Endothelial cell of umbilical vein (primary cell): ENCODE measurements around the gene PRRC2B. TPM values are rescaled to one million over a fixed set of nuclear protein-coding genes. Genes with fewer than 3 reads are reported as not detected.

ENCODE experiments used
- BruUV-seq: library from RNA; stranded (reverse); fragments of 400-500 nt; replicated peaks from 2 replicates; lab custom pipeline; 2021; lab: Mats Ljungman, UMichigan
- CTCF ChIA-PET: fragments of 300-600, 350-600 bp; sonication (Branson Sonifier 250); formaldehyde crosslinking; loops from one replicate; lab custom pipeline; 2021; ENCODE audit warnings: antibody characterized with exemption, inconsistent platforms; lab: Charles Lee
- POLR2A ChIA-PET: fragments of 300-600, 350-600 bp; sonication (Branson Sonifier 250); formaldehyde crosslinking; loops from one replicate; lab custom pipeline; 2021; ENCODE audit warnings: antibody characterized with exemption, inconsistent platforms; lab: Charles Lee
- DNase-seq: peaks from one replicate; pipeline ENCODE4 v3.0.0-alpha.2; 2011; ENCODE audit warnings: low read depth, low spot score
- FAIRE-seq: peaks from 2 replicates; lab custom pipeline; 2011; peaks lifted over from hg19 to GRCh38; lab: Jason Lieb, UNC
- H2AFZ ChIP-seq: 2 replicates; pipeline ENCODE4 v1.6.0; 2012; ENCODE audit warnings: low read depth, low read length, control low read depth, inconsistent platforms
- H3K27ac ChIP-seq: 2 replicates; pipeline ENCODE4 v1.5.1; 2011; ENCODE audit warnings: low read depth, mild to moderate bottlenecking, control low read depth, low read length, moderate library complexity; ENCODE audit not compliant: insufficient read depth
- H3K27me3 ChIP-seq, 2 experiments: 2 replicates each; pipeline versions ENCODE4 v1.6.0 to v1.6.1; 2011; ENCODE audit warnings: low read length in 2 of 2, mixed read lengths in 1 of 2; ENCODE audit not compliant: control insufficient read depth in 2 of 2, insufficient read depth in 2 of 2
- H3K36me3 ChIP-seq, 2 experiments: 2 replicates in 1 of 2; 3 replicates in 1 of 2; pipeline ENCODE4 v1.5.1; 2011; ENCODE audit warnings: low read length in 2 of 2, mild to moderate bottlenecking in 1 of 2, moderate library complexity in 1 of 2; ENCODE audit not compliant: control insufficient read depth in 2 of 2, insufficient read depth in 2 of 2; ENCODE audit errors: extremely low read depth in 1 of 2
- H3K4me1 ChIP-seq: 3 replicates; pipeline ENCODE4 v1.5.1; 2011; ENCODE audit warnings: mild to moderate bottlenecking, low read length; ENCODE audit not compliant: control insufficient read depth, insufficient read depth; ENCODE audit errors: extremely low read depth
- H3K4me2 ChIP-seq: 2 replicates; pipeline ENCODE4 v1.6.1; 2011; ENCODE audit warnings: low read length, control low read depth, mixed read lengths; ENCODE audit not compliant: insufficient read depth
- H3K4me3 ChIP-seq, 3 experiments: fragments of 200-600 bp in 1 of 3; sonication (generic), shearing (Covaris generic) in 1 of 3; replicated peaks in 1 of 3; 2 replicates each; pipeline ENCODE4 v1.5.1; 2011 to 2016; ENCODE audit warnings: control low read depth in 3 of 3, low read length in 3 of 3, mild to moderate bottlenecking in 2 of 3, inconsistent platforms in 1 of 3, low read depth in 1 of 3, moderate library complexity in 1 of 3; ENCODE audit not compliant: insufficient read depth in 1 of 3
- H3K79me2 ChIP-seq: 2 replicates; pipeline ENCODE4 v1.6.0; 2012; ENCODE audit warnings: low read length, inconsistent platforms; ENCODE audit not compliant: control insufficient read depth, insufficient read depth
- H3K9ac ChIP-seq: replicated peaks from 2 replicates; pipeline ENCODE3; 2011; ENCODE audit warnings: low read length, control low read depth; ENCODE audit not compliant: insufficient read depth; ENCODE audit errors: extremely low read depth
- H3K9me1 ChIP-seq: replicated peaks from 3 replicates; pipeline ENCODE4 v1.6.0; 2011; ENCODE audit warnings: mild to moderate bottlenecking, low read length; ENCODE audit not compliant: control insufficient read depth, insufficient read depth; ENCODE audit errors: extremely low read depth
- H3K9me3 ChIP-seq: replicated peaks from 2 replicates; pipeline ENCODE4 v1.5.1; 2012; ENCODE audit warnings: low read length, inconsistent platforms; ENCODE audit not compliant: control insufficient read depth, insufficient read depth
- H4K20me1 ChIP-seq: replicated peaks from 2 replicates; pipeline ENCODE3; 2011; ENCODE audit warnings: mild to moderate bottlenecking, low read length; ENCODE audit not compliant: control insufficient read depth, insufficient read depth; ENCODE audit errors: extremely low read depth
- EZH2 ChIP-seq: IDR thresholded peaks from 2 replicates; pipeline ENCODE4 v1.6.1; 2012; ENCODE audit warnings: borderline replicate concordance, low read depth, mild to moderate bottlenecking, moderate library complexity, low read length, inconsistent platforms; ENCODE audit not compliant: severe bottlenecking
- FOS ChIP-seq: IDR thresholded peaks from 2 replicates; pipeline ENCODE4 v1.6.1; 2011; ENCODE audit warnings: mild to moderate bottlenecking, low read length, moderate library complexity, borderline replicate concordance; ENCODE audit not compliant: insufficient read depth
- GATA2 ChIP-seq: IDR thresholded peaks from 2 replicates; pipeline ENCODE4 v1.7.0; 2011; ENCODE audit warnings: low read depth, mild to moderate bottlenecking, moderate library complexity, mixed read lengths, low read length; ENCODE audit not compliant: insufficient read length, insufficient read depth
- JUN ChIP-seq: IDR thresholded peaks from 2 replicates; pipeline ENCODE4 v1.6.1; 2011; ENCODE audit warnings: borderline replicate concordance, low read depth; ENCODE audit not compliant: insufficient read length, insufficient read depth
- MAX ChIP-seq: IDR thresholded peaks from 2 replicates; pipeline ENCODE4 v1.6.1; 2011; ENCODE audit not compliant: insufficient read depth, insufficient read length
- MYC ChIP-seq: IDR thresholded peaks from one replicate; pipeline ENCODE4 v1.6.1; 2011; ENCODE audit warnings: mild to moderate bottlenecking, low read depth, low read length
- POLR2A ChIP-seq: IDR thresholded peaks from 2 replicates; pipeline ENCODE4 v1.6.1; 2012; ENCODE audit warnings: low read depth, mild to moderate bottlenecking, control low read depth, low read length
- POLR2AphosphoS5 ChIP-seq: IDR thresholded peaks from 2 replicates; pipeline ENCODE4 v1.6.1; 2012; ENCODE audit warnings: low read depth, mild to moderate bottlenecking, control low read depth, low read length, moderate library complexity; ENCODE audit not compliant: insufficient read depth
- dilution Hi-C: fragments of 300-500 bp; cut with MboI; formaldehyde crosslinking; loops from one replicate; pipeline ENCODE4 v1.15.0; 2019; ENCODE audit warnings: low sequenced_read_pairs; ENCODE audit not compliant: extremely low pct_ligation_motif_present
- intact Hi-C: fragments of 100-400 bp; cut with micrococcal nuclease; formaldehyde crosslinking; loops from one replicate; pipeline ENCODE4 v1.10.0; 2022
- polyA plus RNA-seq, 4 experiments: library from polyadenylated mRNA; depleted of rRNA in 3 of 4; stranded (reverse) in 3 of 4; unstranded in 1 of 4; fragments of >200 nt; gene quantifications; 2 replicates each; pipeline versions ENCODE4 v1.2.1 to v1.2.3, GENCODE V29; 2011 to 2012; ENCODE audit warnings: missing spikeins in 1 of 4
- total RNA-seq: library from RNA; stranded (reverse); gene quantifications from 2 replicates; pipeline ENCODE4 v1.2.3, GENCODE V29; 2021
- TF ChIP-seq, protein P1 (sequence below), 2 donors: IDR thresholded peaks; 1 replicate in 1 of 2; 2 replicates in 1 of 2; pipeline ENCODE4 v1.5.1; 2011; ENCODE audit warnings: low read length in 2 of 2, mild to moderate bottlenecking in 2 of 2, moderate library complexity in 2 of 2, control low read depth in 1 of 2, inconsistent platforms in 1 of 2, low read depth in 1 of 2; ENCODE audit not compliant: insufficient read depth in 1 of 2; ENCODE audit errors: extremely low read depth in 1 of 2

The PRRC2B gene
- total and polyA plus RNA-seq, 2 donors (not counting 3 experiments of a cell fraction or from before 2014, with no cell fraction given) = 35.6 to 256 TPM

DNA sequence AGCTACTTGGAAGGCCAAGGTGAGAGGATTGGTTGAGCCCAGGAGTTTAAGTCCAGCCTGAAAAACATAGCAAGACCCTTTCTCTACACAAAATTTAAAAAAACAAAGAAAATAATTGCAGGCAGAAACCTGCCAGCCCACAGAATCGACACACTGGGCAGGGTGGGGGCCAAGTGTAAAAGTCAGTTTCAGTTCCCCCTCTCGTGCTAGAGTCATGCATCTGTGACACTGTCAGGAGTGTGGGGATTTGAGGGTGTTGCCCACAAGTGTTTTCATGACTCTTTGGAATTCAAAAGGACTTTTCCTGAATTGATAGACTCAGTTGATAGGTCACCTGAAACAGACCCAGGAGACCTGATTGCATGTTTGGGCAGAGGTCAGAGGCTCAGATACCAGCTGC is 47.6 kb downstream of the PRRC2B start:
- DNase-seq = no peak
- H3K79me2 ChIP-seq = peaks cover 60% of the 10 kb centered on the region
- H3K27ac ChIP-seq = no peak overlapping the region
- intact Hi-C loops (no loop called here), dilution Hi-C loops (no loop called here)
- POLR2A ChIA-PET = no interaction called here
- no peak overlapping the region for H3K4me2 ChIP-seq
- no peak overlapping the region for H3K9ac ChIP-seq
- no peaks in the 10 kb centered on the region for H3K9me1 ChIP-seq
- H4K20me1 ChIP-seq = peaks cover 13% of the 10 kb centered on the region
- H3K4me3 ChIP-seq = no peak overlapping the region
- H2AFZ ChIP-seq = no peak overlapping the region
- FAIRE-seq = no peak
- no peaks in the 10 kb centered on the region for H3K9me3 ChIP-seq
- H3K4me1 ChIP-seq = peaks cover 5% of the 10 kb centered on the region
- H3K36me3 ChIP-seq = peaks cover 49 to 69% of the 10 kb centered on the region in 2 experiments
- no peaks in the 10 kb centered on the region for H3K27me3 ChIP-seq
- CTCF ChIA-PET = no interaction called here
- BruUV-seq = no TSS peak
- TF ChIP-seq, protein P1, sequence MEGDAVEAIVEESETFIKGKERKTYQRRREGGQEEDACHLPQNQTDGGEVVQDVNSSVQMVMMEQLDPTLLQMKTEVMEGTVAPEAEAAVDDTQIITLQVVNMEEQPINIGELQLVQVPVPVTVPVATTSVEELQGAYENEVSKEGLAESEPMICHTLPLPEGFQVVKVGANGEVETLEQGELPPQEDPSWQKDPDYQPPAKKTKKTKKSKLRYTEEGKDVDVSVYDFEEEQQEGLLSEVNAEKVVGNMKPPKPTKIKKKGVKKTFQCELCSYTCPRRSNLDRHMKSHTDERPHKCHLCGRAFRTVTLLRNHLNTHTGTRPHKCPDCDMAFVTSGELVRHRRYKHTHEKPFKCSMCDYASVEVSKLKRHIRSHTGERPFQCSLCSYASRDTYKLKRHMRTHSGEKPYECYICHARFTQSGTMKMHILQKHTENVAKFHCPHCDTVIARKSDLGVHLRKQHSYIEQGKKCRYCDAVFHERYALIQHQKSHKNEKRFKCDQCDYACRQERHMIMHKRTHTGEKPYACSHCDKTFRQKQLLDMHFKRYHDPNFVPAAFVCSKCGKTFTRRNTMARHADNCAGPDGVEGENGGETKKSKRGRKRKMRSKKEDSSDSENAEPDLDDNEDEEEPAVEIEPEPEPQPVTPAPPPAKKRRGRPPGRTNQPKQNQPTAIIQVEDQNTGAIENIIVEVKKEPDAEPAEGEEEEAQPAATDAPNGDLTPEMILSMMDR (IDR thresholded peaks at IDR 0.05; ENCODE audit: extremely low read depth in 1 of 2, insufficient read depth in 1 of 2, low read depth in 1 of 2, low read length in 2 of 2) = no peak
- no peak for TF ChIP-seq MYC
- TF ChIP-seq FOS = no peak
- TF ChIP-seq EZH2 = no peak
- TF ChIP-seq JUN = no peak
- TF ChIP-seq POLR2AphosphoS5 = no peak
- no peak for TF ChIP-seq MAX
- no peak for TF ChIP-seq POLR2A
- no peak for TF ChIP-seq GATA2
